ENCODE measurements around the gene ENTPD2.

ENTPD2 gene

GRCh38 chr9:137027369-137028262 is 26.2 kb downstream of the ENTPD2 start, which contains the start of gene ABCA2:
TSS of gene ABCA2 (minus strand) at chr9:137028237. CDS start at chr9:137028140, 97 bp downstream.
- no peak for DNase-seq

- DNase-seq: no peak
These were observed 27.0 kb downstream of the ENTPD2 start for GRCh38 chr9:137026828-137027227.

- no peak for DNase-seq
These were observed 27.5 kb downstream of the ENTPD2 start for GRCh38 chr9:137026384-137026783.

GRCh38 chr9:137025517-137025966 is 28.3 kb downstream of the ENTPD2 start:
- DNase-seq: no peak

GRCh38 chr9:137023583-137023991 is 30.3 kb downstream of the ENTPD2 start:
- DNase-seq: no peak

- DNase-seq: no peak
These were observed 30.7 kb downstream of the ENTPD2 start for GRCh38 chr9:137023157-137023556.

- DNase-seq: no peak
These were observed 31.2 kb downstream of the ENTPD2 start for GRCh38 chr9:137022662-137023008.

GRCh38 chr9:137021979-137022661 is 31.7 kb downstream of the ENTPD2 start:
- no peak for DNase-seq

GRCh38 chr9:137021568-137021978 is 32.3 kb downstream of the ENTPD2 start:
- no peak for DNase-seq

- DNase-seq: no peak
These were observed 32.9 kb downstream of the ENTPD2 start for GRCh38 chr9:137020771-137021567.

- no peak for DNase-seq
These were observed 33.8 kb downstream of the ENTPD2 start for GRCh38 chr9:137019891-137020683.

GRCh38 chr9:137018761-137019559 is 34.9 kb downstream of the ENTPD2 start:
- DNase-seq: no peak

- DNase-seq: no peak
These were observed 35.9 kb downstream of the ENTPD2 start for GRCh38 chr9:137017791-137018497.

GRCh38 chr9:137017071-137017470 is 36.8 kb downstream of the ENTPD2 start:
- DNase-seq: no peak

GRCh38 chr9:137016436-137016835 is 37.4 kb downstream of the ENTPD2 start:
- DNase-seq: no peak

- no peak for DNase-seq
These were observed 37.9 kb downstream of the ENTPD2 start for GRCh38 chr9:137015976-137016375.

- DNase-seq: no peak
These were observed 38.3 kb downstream of the ENTPD2 start for GRCh38 chr9:137015540-137015930.

- no peak for DNase-seq
These were observed 38.9 kb downstream of the ENTPD2 start for GRCh38 chr9:137014776-137015539.

- DNase-seq: no peak
These were observed 39.7 kb downstream of the ENTPD2 start for GRCh38 chr9:137014166-137014565.

GRCh38 chr9:137013571-137013940 is 40.3 kb downstream of the ENTPD2 start:
- DNase-seq: no peak

Measured in GOT3 (cell line).